Colonic mucosa (tissue), 4 donors: ENCODE measurements around the gene HOXB2. TPM values are rescaled to one million over a fixed set of nuclear protein-coding genes. Genes with fewer than 3 reads are reported as not detected.
A peak's percentile ranks its signal among the peaks of the same experiment; 100 is the strongest.

Experiments used
- DNase-seq: peaks from one replicate; pipeline ENCODE4 v3.0.0-alpha.2; 2020
- H3K27ac ChIP-seq: fragments of 200-600 bp; one replicate; pipeline ENCODE4 v1.8.0; 2021
- H3K27me3 ChIP-seq: fragments of 200-600 bp; one replicate; pipeline ENCODE4 v1.8.0; 2021
- H3K36me3 ChIP-seq: fragments of 200-600 bp; one replicate; pipeline ENCODE4 v1.8.0; 2021
- H3K4me1 ChIP-seq: fragments of 200-600 bp; one replicate; pipeline ENCODE4 v1.8.0; 2021; ENCODE audit warnings: mild to moderate bottlenecking
- H3K4me3 ChIP-seq: fragments of 200-600 bp; one replicate; pipeline ENCODE4 v1.8.0; 2021
- H3K9ac ChIP-seq, 2 donors: one replicate each; pipeline ENCODE4 v1.7.0; 2013; ENCODE audit warnings: control low read depth in 2 of 2, low read depth in 2 of 2, low read length in 2 of 2
- H3K9me3 ChIP-seq: fragments of 200-600 bp; one replicate; pipeline ENCODE4 v1.8.0; 2021
- CTCF ChIP-seq: fragments of 200-600 bp; IDR thresholded peaks from one replicate; pipeline ENCODE4 v1.8.0; 2022; ENCODE audit warnings: antibody characterized with exemption, mild to moderate bottlenecking
- intact Hi-C: fragments of 100-400 bp; cut with DNase I; formaldehyde crosslinking; loops from one replicate; pipeline ENCODE4 v1.14.1; 2022
- total RNA-seq, 2 donors: library from RNA; stranded (reverse); fragmentation: NEBNext Ultra II Directional in 1 of 2; extraction: Animal tissue kit (Norgen Biotek cat#: 25700) in 1 of 2; gene quantifications; one replicate each; pipeline ENCODE4 v1.2.1, GENCODE V29; 2021
- donor health status: healthy.
- donor health status: DM: no; HTN: no; CAD: no.
- donor health status: DM: no; HTN: no; CAD: no.

The HOXB2 gene
- total RNA-seq, 2 donors from 2014 or later: 2.6 to 6.4 TPM

DNA sequence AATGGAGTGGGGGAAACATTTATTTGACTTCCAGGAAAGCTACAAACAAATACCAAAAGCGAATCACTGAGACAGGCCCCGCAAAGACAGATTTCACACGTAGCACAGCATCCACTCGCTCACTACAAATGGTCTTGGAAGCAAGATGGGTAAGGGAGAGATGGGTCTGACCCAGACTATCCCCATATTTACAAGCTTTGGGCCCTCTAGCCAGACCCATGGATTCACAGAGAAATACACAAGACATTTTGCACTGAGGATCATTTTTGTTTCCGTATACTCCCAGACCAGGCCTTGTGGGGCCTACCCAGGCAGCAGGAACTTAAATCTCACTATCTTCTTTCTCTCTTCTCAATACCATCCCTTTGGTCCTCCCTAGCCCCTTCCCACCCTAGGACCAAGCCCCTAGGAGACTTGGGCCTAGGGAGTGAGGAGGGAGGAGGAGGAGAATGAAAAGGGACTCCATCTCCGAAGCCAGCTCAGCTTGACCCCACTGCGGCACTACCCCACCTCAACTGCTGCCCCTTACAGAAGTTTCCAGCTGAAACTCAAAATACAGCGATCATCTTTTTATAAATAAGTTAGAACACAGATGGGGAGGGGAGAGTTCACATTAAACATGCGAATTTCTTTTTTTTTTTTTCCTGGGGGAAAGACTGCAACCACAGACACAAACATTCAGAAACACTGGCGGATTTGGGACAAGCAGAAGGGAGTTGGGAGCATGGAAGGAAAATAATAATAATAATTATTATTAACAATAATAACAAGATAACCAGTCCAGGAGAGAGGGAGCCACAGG, 46.5 kb upstream of the HOXB2 start:
- no peak for DNase-seq
- Histone ChIP-seq H3K36me3 (peaks cover 8% of the 10 kb centered on the region), H3K4me1 (peaks cover under 1% of the 10 kb centered on the region), H3K9ac (peak overlapping the region; percentile 67 to 80), H3K27me3 (no peaks in the 10 kb centered on the region), H3K9me3 (no peaks in the 10 kb centered on the region), H3K27ac (peak overlapping the region; percentile 88), H3K4me3 (peak overlapping the region; percentile 27)
- intact Hi-C loops: no loop called here
- TF ChIP-seq CTCF: no peak

GRCh38 chr17:48590607-48591161, 45.8 kb upstream of the HOXB2 start:
- H3K4me3 ChIP-seq: peak overlapping the region; percentile 5
- no peak for DNase-seq

GRCh38 chr17:48589831-48590606, 45.1 kb upstream of the HOXB2 start, which contains the start of gene HOXB3:
TSS of gene HOXB3 (minus strand) at chr17:48590241. CDS start at chr17:48552474, 37,767 bp downstream.
- peak within 1 kb of the TSS; percentile 88 for H3K27ac ChIP-seq
- H3K9me3 ChIP-seq: no peaks in the 10 kb centered on the region
- peak within 1 kb of the TSS; percentile 5 for H3K4me3 ChIP-seq
- no peaks in the 10 kb centered on the region for H3K27me3 ChIP-seq
- H3K36me3 ChIP-seq: peaks cover 4% of the 10 kb centered on the region
- DNase-seq: no peak
- peak within 1 kb of the TSS; percentile 67 to 80 for H3K9ac ChIP-seq
- no peak for TF ChIP-seq CTCF
- intact Hi-C loops: no loop called here
- H3K4me1 ChIP-seq: peaks cover 7% of the 10 kb centered on the region

More at GRCh38 chr17:48590607-48591161, 45.8 kb upstream of the HOXB2 start:
- intact Hi-C loops: no loop called here
- peak overlapping the region; percentile 67 to 80 for H3K9ac ChIP-seq
- H3K27me3 ChIP-seq: no peaks in the 10 kb centered on the region
- H3K36me3 ChIP-seq: peaks cover 8% of the 10 kb centered on the region
- H3K4me1 ChIP-seq: peaks cover 4% of the 10 kb centered on the region
- H3K9me3 ChIP-seq: no peaks in the 10 kb centered on the region
- no peak for TF ChIP-seq CTCF
- H3K27ac ChIP-seq: peak overlapping the region; percentile 88

- Histone ChIP-seq H3K9ac (peak overlapping the region; percentile 62 to 76), H3K4me1 (peaks cover 9% of the 10 kb centered on the region), H3K4me3 (peak overlapping the region; percentile 5), H3K9me3 (no peaks in the 10 kb centered on the region), H3K27me3 (no peaks in the 10 kb centered on the region), H3K36me3 (no peaks in the 10 kb centered on the region), H3K27ac (peak overlapping the region; percentile 88)
- no peak for TF ChIP-seq CTCF
- no peak for DNase-seq
- intact Hi-C loops: no loop called here
Observed at GRCh38 chr17:48589060-48589830, 44.3 kb upstream of the HOXB2 start.

- Histone ChIP-seq H3K9me3 (no peaks in the 10 kb centered on the region), H3K9ac (peak overlapping the region; percentile 54 to 76), H3K4me1 (peaks cover 9% of the 10 kb centered on the region), H3K36me3 (no peaks in the 10 kb centered on the region), H3K27me3 (no peaks in the 10 kb centered on the region), H3K4me3 (no peak overlapping the region), H3K27ac (peak overlapping the region; percentile 88)
- intact Hi-C loops: no loop called here
- no peak for TF ChIP-seq CTCF
- DNase-seq: no peak
Observed at GRCh38 chr17:48588528-48588927, 43.6 kb upstream of the HOXB2 start.
